ENCODE data around the gene UROC1.

UROC1 gene

GRCh38 chr3:126478581-126479310, 38.8 kb downstream of the UROC1 start:
- DNase-seq (ENCODE audit: low read depth) = no peak

DNA sequence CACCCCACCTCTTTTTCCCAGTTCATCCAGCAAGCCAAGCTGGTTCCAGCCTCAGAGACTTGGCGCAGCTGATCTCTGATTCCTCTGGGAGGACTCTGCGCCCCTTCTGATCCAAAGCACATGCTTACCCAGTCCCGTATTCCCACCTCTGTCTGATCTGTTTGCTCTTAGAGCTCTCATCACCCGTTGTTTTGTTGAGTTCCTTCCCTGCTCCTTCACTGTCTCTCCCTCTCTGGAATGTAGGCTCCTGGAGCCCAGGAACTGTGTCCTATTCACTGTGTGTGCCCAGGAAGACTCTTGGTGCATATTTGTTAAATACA, 40.6 kb downstream of the UROC1 start:
- DNase-seq (ENCODE audit: low read depth) = no peak

GRCh38 chr3:126476166-126477060, 41.2 kb downstream of the UROC1 start:
- DNase-seq (ENCODE audit: low read depth) = no peak

DNA sequence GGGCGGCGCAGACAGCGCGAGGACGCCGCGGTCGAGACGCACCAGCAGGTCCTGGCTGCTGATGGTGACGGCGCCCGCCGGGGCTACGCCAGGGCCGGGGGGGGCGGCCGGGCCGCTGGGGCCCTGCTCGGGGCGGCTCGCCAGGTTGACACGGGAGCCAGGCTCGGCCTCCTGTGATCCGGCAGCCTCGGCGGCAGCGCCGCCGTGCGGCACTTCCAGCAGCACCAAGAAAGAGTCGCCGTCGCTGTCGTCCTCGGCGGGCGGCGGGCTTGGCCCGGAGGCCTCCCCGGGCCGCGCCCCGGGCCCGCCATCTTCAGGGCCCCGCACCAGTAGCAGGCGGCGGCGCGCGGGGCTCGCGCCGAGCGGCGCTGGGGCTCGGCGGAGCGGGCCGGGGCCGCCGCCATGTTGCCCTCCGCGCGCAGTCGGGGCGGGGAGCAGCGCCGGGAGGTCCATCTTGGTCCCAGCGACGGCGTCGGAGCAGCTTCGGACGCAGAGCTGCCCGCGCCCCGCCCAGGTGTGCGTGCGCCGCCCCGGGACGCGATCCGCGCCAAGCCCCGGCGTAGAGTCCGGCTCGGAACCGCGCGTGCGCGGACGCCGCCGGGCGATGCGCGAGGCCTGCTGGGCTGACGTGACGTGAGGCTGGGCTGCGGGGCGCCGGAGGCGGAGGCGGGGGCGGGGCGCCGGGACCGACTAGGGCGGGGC, 42.0 kb downstream of the UROC1 start, which contains the start of gene ZXDC:
Gene ZXDC (minus strand): TSS at position 479 of the 702 bp plus-strand sequence. CDS start 26 bp downstream, at position 453.
- peak; percentile 76 for DNase-seq (ENCODE audit: low read depth)

DNA sequence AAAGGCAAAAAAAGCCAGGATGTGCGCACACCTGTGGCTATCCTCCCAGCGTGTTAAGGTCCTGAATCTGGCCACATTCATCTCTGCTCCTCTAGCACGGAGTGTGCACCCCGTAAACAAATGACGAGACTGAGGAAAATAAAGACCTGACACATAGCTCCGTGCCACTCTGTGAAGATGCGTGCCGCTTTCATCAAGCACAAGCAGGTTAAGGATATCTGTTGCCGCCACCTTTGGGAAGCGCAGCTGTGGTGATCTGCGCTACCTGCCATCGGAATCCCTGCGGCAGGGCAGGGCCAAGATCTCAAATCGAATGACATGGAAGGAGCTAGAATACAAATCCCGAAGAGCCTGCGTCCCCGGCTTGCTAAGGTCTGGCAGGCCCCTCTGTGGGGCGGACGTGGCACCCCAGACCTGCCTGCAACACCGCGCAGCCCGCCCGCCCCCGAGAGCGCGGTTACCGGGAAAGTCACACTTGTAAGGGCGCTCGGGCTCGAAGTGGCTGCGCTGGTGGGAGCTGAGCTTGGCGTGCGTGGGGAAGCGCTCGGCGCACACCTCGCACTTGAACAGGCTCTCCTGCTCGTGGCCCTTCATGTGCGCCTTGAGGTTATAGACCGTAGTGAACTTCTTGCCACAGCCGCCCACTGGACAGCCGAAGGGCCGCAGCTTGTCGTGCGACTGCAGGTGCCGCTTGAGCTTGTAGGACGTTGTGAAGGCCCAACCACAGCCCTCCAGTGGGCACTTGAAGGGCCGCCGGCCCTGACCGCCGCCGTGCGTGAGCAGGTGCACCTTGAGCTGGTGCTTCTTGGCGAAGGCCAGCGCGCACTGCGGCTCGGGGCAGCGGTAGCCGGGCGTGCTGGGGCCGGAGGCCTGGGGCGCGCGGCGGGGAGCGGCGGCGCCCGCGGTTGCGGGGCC, 42.8 kb downstream of the UROC1 start:
- DNase-seq (ENCODE audit: low read depth) = no peak

- no peak for DNase-seq (ENCODE audit: low read depth)
These were observed 44.0 kb downstream of the UROC1 start for GRCh38 chr3:126473292-126474168.

GRCh38 chr3:126472277-126473006, 45.1 kb downstream of the UROC1 start:
- DNase-seq (ENCODE audit: low read depth) = no peak

GRCh38 chr3:126469479-126469878, 48.1 kb downstream of the UROC1 start:
- DNase-seq (ENCODE audit: low read depth) = no peak

GRCh38 chr3:126468028-126468891, 49.3 kb downstream of the UROC1 start:
- DNase-seq (ENCODE audit: low read depth) = no peak

- DNase-seq (ENCODE audit: low read depth) = no peak
These were observed 50.0 kb downstream of the UROC1 start for GRCh38 chr3:126467611-126467955.

GRCh38 chr3:126466886-126467610, 50.5 kb downstream of the UROC1 start:
- no peak for DNase-seq (ENCODE audit: low read depth)

GRCh38 chr3:126465928-126466544, 51.5 kb downstream of the UROC1 start:
- DNase-seq (ENCODE audit: low read depth) = no peak

DNA sequence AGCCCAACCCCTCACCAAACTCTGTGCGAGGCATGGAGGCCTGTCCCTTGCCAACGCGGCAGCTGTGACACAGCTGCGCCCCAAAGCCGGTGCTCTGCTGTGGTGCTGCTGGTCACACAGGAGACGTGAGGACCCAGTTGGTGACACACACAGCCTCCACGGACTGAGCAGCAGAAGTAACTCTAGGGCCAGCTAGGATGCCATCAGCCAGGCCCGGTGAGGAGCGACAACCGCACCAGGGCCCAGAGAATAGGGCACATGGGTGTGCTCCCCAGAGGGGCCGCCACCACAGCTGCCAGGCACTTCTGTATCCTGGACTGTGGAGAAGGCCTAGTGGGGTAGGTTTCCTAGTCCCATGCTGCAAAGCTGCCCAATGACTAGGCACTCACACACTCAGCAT, 52.6 kb downstream of the UROC1 start:
- no peak for DNase-seq (ENCODE audit: low read depth)

DNA sequence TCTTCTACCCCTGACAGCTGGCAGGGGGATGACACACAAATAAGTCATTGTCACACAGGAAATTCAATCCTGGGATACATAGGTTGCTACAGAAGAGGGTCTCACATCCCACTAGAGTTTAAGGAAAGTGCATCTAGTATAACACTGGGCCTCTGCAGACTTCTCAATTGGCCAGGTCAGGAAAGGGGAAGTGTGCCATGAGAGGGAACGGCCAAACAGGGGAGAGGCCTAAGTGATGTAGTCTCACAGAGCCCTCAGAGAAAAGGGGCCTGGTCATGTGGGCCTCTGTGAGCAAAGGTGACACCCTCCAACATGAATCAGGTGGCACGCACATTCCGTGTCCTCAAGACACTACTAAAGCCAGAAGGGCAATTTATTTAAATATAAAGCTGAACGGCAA, 53.1 kb downstream of the UROC1 start:
- DNase-seq (ENCODE audit: low read depth) = no peak

GRCh38 chr3:126464093-126464492, 53.5 kb downstream of the UROC1 start:
- no peak for DNase-seq (ENCODE audit: low read depth)

DNA sequence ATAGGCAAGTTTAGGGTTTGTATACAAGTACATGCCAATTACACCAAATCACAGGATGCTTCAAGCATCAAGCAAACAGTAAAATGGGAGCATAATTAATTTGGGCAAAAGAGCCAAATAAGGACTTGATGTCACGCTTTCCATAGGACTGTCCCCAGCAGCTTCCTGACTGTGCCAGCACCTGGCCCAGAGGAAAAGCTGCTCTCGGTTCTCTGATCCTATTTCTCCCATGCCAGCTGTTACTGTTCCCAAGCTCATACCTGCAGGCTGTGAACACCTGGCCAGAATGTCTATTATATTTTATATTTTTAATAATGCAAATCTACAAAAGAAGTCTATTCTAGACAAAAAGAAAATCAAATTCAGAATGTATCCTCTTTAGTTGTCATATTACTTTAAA, 54.1 kb downstream of the UROC1 start:
- no peak for DNase-seq (ENCODE audit: low read depth)

GRCh38 chr3:126461450-126462070, 56.0 kb downstream of the UROC1 start:
- no peak for DNase-seq (ENCODE audit: low read depth)
